GM21390 (cell line): ENCODE results near the gene RASGRP1.

Source experiments
- ATAC-seq: cut with Tn5 transposase; IDR thresholded peaks from one replicate; pipeline ENCODE4 v1.9.1; 2021; ENCODE audit not compliant: unreplicated experiment

The RASGRP1 gene

GRCh38 chr15:38538328-38539007 is 26.1 kb downstream of the RASGRP1 start:
- ATAC-seq, result no peak

GRCh38 chr15:38536201-38536676 is 28.4 kb downstream of the RASGRP1 start:
- ATAC-seq, result no peak

GRCh38 chr15:38535491-38536200 is 29.0 kb downstream of the RASGRP1 start:
- ATAC-seq, result no peak

GRCh38 chr15:38534691-38535090 is 29.9 kb downstream of the RASGRP1 start:
- no peak for ATAC-seq

GRCh38 chr15:38533926-38534325 is 30.7 kb downstream of the RASGRP1 start:
- no peak for ATAC-seq

- ATAC-seq, result no peak
Observed at GRCh38 chr15:38533416-38533915, 31.1 kb downstream of the RASGRP1 start.

- ATAC-seq, result no peak
Observed at GRCh38 chr15:38532728-38533127, 31.9 kb downstream of the RASGRP1 start.

GRCh38 chr15:38531509-38531908 is 33.1 kb downstream of the RASGRP1 start:
- no peak for ATAC-seq

GRCh38 chr15:38530113-38530512 is 34.5 kb downstream of the RASGRP1 start:
- ATAC-seq, result peak; percentile 54

GRCh38 chr15:38528294-38528693 is 36.3 kb downstream of the RASGRP1 start:
- ATAC-seq, result no peak

- ATAC-seq, result no peak
Observed at GRCh38 chr15:38526158-38526557, 38.5 kb downstream of the RASGRP1 start.

- ATAC-seq, result no peak
Observed at GRCh38 chr15:38525489-38525888, 39.1 kb downstream of the RASGRP1 start.

GRCh38 chr15:38524156-38524555 is 40.5 kb downstream of the RASGRP1 start:
- ATAC-seq, result no peak

- ATAC-seq, result no peak
Observed at GRCh38 chr15:38522922-38523321, 41.7 kb downstream of the RASGRP1 start.

- no peak for ATAC-seq
Observed at GRCh38 chr15:38521316-38521715, 43.3 kb downstream of the RASGRP1 start.

GRCh38 chr15:38520035-38520434 is 44.6 kb downstream of the RASGRP1 start:
- no peak for ATAC-seq

GRCh38 chr15:38518084-38518483 is 46.5 kb downstream of the RASGRP1 start:
- ATAC-seq, result no peak

GRCh38 chr15:38517312-38517975 is 47.2 kb downstream of the RASGRP1 start:
- ATAC-seq, result no peak

GRCh38 chr15:38516626-38517025 is 48.0 kb downstream of the RASGRP1 start:
- no peak for ATAC-seq

GRCh38 chr15:38514601-38515000 is 50.0 kb downstream of the RASGRP1 start:
- ATAC-seq, result peak; percentile 85

GRCh38 chr15:38512901-38513300 is 51.7 kb downstream of the RASGRP1 start:
- no peak for ATAC-seq

GRCh38 chr15:38509152-38509551 is 55.5 kb downstream of the RASGRP1 start:
- no peak for ATAC-seq
